Skeletal muscle tissue (tissue), 4 donors: ENCODE data around the gene ACO2. TPM values are rescaled to one million over a fixed set of nuclear protein-coding genes. Genes with fewer than 3 reads are reported as not detected.
"Not testable (repeated sequence)": the region's sequence is repeated elsewhere in the genome, so short reads cannot be mapped to it uniquely, and the experiment has no call there.

ENCODE experiments used
- H3K27ac ChIP-seq: one replicate; pipeline ENCODE4 v1.7.0; 2013; ENCODE audit warnings: mild to moderate bottlenecking, low read depth, low read length, inconsistent platforms
- H3K27me3 ChIP-seq, 3 donors: one replicate each; pipeline ENCODE4 v1.7.0; 2013; ENCODE audit warnings: low read length in 3 of 3; ENCODE audit not compliant: control insufficient read depth in 3 of 3, insufficient read depth in 3 of 3
- H3K36me3 ChIP-seq, 3 donors: one replicate each; pipeline ENCODE4 v1.7.0; 2013; ENCODE audit warnings: low read length in 3 of 3; ENCODE audit not compliant: control insufficient read depth in 3 of 3, insufficient read depth in 3 of 3
- H3K4me1 ChIP-seq, 3 donors: one replicate each; pipeline ENCODE4 v1.7.0; 2013; ENCODE audit warnings: low read length in 3 of 3, mild to moderate bottlenecking in 3 of 3; ENCODE audit not compliant: control insufficient read depth in 3 of 3, insufficient read depth in 3 of 3
- H3K4me3 ChIP-seq, 3 donors: one replicate each; pipeline ENCODE4 v1.7.0; 2013; ENCODE audit warnings: low read length in 3 of 3
- H3K9ac ChIP-seq, 3 donors: one replicate each; pipeline ENCODE4 v1.7.0; 2013; ENCODE audit warnings: low read length in 3 of 3, mild to moderate bottlenecking in 3 of 3, moderate library complexity in 2 of 3, low read depth in 1 of 3
- H3K9me3 ChIP-seq, 3 donors: one replicate each; pipeline ENCODE4 v1.7.0; 2013; ENCODE audit warnings: low read length in 3 of 3; ENCODE audit not compliant: control insufficient read depth in 3 of 3
- total RNA-seq: library from RNA; depleted of rRNA; stranded (reverse); fragments of >200 nt; gene quantifications from one replicate; pipeline ENCODE4 v1.2.3, GENCODE V29; 2014
- donor health status: Osteomylitis.

Gene ACO2
- total RNA-seq, 1 donor from 2014 or later: 110 TPM

DNA sequence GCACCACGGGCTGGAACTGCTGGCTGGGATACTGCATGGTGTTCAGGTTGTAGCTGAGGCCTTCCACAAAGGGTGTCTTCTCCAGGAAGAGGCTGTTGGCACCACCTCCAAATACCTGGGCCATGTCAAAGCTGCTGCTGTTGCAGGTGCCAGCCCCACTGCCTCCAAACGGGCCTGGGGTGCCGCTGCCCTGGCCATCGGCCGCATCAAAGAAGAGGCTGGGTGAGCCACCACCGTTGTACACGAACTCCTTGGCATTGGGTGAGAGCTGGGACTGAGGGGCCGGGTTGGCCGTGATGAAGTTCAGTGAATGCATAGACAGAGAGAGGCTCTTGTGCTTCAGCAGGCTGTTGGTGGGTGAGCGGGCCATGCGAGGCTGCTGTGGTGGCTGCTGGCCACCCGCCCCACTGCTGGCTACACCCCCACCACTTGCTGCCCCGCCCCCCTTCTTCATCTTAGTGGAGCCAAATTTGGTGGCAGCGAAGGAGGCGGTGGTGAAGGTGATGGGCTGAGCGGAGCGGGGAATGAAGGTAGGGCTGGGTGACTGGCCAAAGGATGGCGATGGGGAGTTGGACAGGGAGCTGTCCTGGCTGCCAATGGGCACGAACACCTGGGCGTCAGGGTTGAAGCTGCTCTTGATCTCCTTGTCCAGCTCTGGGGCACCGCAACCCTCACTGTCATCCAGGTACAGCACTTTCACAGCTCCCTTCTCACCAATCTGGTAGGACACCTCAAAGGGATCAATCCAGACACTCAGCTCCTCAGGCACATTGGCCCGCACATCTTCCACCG is 32.4 kb upstream of the ACO2 start:
- H3K9ac ChIP-seq: peak overlapping the region in 2 of 3 donors; percentile 61 to 71
- H3K36me3 ChIP-seq: peaks cover 29 to 39% (median 36%) of the 10 kb centered on the region in 3 donors
- H3K27ac ChIP-seq: peak overlapping the region; percentile 9
- no peaks in the 10 kb centered on the region for H3K9me3 ChIP-seq
- peak overlapping the region in 1 of 3 donors; percentile 22 for H3K4me3 ChIP-seq
- H3K4me1 ChIP-seq: peaks cover 71 to 77% (median 73%) of the 10 kb centered on the region in 3 donors
- no peaks in the 10 kb centered on the region for H3K27me3 ChIP-seq

DNA sequence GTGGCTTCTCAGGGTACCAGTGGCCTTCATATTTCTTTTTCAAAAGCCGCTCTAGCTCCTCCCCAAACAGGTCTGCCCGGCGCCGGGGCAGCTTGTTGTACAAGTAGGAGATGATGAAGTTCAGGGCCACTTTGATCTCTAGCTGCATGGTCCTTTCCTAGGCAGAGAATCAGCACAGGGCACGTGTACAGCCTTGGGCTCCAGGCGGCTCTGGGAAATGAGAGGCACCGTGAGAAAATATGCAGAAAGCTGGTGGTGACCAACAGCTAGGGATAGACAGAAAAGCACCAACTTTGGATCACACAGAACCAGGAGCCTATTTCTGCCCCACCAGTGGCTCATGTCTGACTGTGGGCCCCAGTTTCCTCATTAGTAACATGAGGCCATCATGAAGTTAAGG is 31.7 kb upstream of the ACO2 start:
- H3K36me3 ChIP-seq: peaks cover 29 to 39% (median 36%) of the 10 kb centered on the region in 3 donors
- peak overlapping the region; percentile 1 for H3K27ac ChIP-seq
- H3K27me3 ChIP-seq: no peaks in the 10 kb centered on the region
- peak overlapping the region in 2 of 3 donors; percentile 51 to 69 for H3K9ac ChIP-seq
- H3K4me1 ChIP-seq: peaks cover 76 to 82% (median 78%) of the 10 kb centered on the region in 3 donors
- no peak overlapping the region for H3K4me3 ChIP-seq
- no peaks in the 10 kb centered on the region for H3K9me3 ChIP-seq

DNA sequence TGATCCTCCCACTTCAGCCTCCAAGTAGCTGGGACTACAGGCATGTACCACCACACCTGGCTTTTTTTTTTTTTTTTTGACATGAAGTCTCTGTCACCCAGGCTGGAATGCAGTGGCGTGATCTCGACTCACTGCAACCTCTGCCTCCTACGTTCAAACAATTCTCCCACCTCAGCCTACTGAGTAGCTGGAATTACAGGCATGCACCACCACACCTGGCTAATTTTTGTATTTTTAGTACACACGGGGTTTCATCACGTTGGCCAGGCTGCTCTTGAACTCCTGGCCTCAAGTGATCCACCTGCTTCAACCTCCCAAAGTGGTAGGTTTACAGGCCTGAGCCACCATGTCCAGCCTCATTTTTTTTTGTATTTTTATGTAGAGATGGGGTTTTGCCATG is 28.4 kb upstream of the ACO2 start:
- H3K27me3 ChIP-seq, H3K4me3 ChIP-seq, H3K9me3 ChIP-seq: not testable (repeated sequence)
- Histone ChIP-seq H3K4me1 (peaks cover 76 to 89% (median 78%) of the 10 kb centered on the region in 3 donors), H3K27ac (peak overlapping the region; percentile 77), H3K9ac (peak overlapping the region in 2 of 3 donors; percentile 21 to 60), H3K36me3 (peaks cover 29 to 32% (median 31%) of the 10 kb centered on the region in 3 donors)

DNA sequence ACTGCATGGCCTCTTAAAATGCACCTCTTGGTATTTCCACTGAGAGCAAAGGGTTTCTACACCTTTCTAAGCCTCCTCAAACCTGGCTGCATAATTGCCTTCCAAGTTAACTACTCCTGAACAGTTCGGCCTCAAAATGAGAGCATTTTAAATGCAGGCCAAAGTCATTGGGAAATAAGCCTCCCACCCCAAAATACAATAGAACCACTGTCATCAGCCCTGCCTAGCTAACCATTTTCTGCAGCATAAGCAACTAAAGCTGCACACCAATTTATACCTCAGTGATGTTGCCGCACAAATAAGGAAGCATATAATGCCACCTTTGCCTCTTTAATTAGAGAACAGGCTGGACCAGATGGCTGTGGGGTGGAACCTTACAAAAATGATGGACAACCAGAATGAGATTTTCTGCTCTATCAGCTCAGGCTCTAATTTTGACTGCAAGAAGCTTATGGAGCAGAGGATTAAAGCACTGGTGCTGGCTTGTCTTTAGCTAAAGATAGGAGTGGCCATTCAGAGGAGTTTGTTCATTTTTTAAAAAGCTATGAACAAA is 26.6 kb upstream of the ACO2 start:
- Histone ChIP-seq H3K4me3 (peak overlapping the region in 1 of 3 donors; percentile 37), H3K36me3 (peaks cover 11 to 15% (median 13%) of the 10 kb centered on the region in 3 donors), H3K9me3 (no peaks in the 10 kb centered on the region), H3K27ac (peak overlapping the region; percentile 98), H3K27me3 (no peaks in the 10 kb centered on the region), H3K4me1 (peaks cover 58 to 71% (median 60%) of the 10 kb centered on the region in 3 donors), H3K9ac (peak overlapping the region in 2 of 3 donors; percentile 26 to 57)

DNA sequence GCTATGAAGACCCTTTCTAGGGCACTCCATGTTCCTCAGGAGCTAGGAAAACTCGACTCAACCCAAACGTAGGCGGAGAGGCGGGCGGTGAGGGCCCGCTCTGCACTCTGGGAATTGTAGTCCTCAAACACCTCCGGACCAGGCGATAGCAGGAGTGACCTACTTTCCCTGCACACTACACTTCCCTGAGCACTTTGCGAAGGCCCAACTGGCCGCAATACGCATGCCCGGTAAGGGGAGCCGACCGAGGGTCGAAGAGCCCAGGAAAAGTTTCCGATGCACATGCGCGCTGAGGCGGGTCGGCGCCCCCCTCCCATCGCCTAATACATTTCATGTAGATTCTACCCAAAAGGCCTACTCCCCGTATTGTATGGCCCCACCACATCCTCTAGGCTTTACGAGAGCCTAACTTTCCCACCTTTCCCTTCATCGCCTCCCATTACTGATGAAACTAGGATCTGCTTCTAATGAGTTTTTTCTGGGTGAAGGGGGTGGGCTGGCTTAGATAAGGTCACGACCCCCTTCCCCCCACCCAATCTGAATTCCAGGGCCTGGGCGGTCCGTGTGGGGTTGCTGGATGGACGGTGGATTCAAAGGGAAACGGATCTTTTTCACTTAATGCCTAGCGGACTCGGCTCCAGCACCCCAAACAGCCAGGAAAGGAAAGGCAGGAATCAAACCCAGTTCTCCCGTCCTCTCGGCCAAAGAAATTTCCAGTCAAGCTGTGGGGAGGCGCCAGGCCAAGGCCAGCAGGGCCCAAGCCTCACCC is 24.4 kb upstream of the ACO2 start:
- peaks cover 47 to 61% (median 50%) of the 10 kb centered on the region in 3 donors for H3K4me1 ChIP-seq
- peak overlapping the region; percentile 83 to 89 (median 85) for H3K4me3 ChIP-seq
- no peaks in the 10 kb centered on the region for H3K27me3 ChIP-seq

DNA sequence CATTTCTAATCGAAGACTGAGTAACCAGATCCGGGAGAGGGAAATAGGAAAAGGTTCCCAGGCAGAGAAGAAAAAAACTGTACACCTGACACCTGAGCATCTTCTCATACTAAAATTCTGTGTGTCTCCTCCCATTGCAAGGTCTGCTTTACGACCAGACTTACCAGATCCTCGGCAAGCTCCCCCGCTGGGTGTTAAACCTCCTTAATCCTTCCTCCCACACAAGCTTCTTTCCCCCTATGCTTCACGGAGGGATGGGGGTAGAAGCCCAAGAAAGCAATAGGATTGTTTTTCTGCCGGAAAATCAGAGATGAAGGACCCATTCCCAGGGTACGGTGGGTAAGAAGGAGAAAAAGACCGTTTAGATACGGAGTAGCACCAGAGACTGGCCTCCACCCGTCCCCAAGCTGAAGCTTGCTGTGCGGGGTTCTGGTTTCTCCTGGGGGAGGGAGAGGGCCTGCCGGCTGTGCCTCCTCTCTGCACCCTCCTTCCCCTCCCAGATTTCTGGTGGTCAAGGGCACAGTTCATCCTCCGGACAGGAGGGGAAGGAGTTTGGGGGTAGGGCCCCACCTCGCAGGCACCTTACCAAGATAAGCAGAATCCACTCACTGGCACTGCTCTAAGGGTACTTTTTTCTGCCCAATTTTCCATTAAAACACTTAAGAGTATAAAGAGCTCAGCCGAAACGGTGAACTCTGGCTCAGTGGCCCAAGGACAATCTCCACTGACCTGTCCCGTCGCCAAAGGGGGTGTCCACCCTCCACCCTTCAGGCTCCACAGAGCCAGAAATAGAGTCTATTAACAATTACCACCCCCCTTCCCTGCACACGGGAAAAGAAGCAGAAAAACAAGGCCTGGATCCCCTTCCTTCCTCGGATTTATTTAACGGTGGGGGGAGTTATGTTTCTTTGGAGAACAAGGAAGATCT is 23.5 kb upstream of the ACO2 start:
- H3K27ac ChIP-seq: peak overlapping the region; percentile 98
- H3K9me3 ChIP-seq: no peaks in the 10 kb centered on the region
- peaks cover 8 to 14% (median 10%) of the 10 kb centered on the region in 3 donors for H3K36me3 ChIP-seq
- H3K27me3 ChIP-seq: no peaks in the 10 kb centered on the region
- H3K4me3 ChIP-seq: peak overlapping the region; percentile 83 to 89 (median 85)
- peaks cover 39 to 52% (median 41%) of the 10 kb centered on the region in 3 donors for H3K4me1 ChIP-seq
- H3K9ac ChIP-seq: peak overlapping the region; percentile 96 to 100 (median 98)

More for the DNA sequence above, 24.4 kb upstream of the ACO2 start:
- H3K9ac ChIP-seq: peak overlapping the region; percentile 96 to 100 (median 98)
- peaks cover 8 to 14% (median 10%) of the 10 kb centered on the region in 3 donors for H3K36me3 ChIP-seq
- H3K9me3 ChIP-seq: no peaks in the 10 kb centered on the region
- peak overlapping the region; percentile 98 for H3K27ac ChIP-seq

DNA sequence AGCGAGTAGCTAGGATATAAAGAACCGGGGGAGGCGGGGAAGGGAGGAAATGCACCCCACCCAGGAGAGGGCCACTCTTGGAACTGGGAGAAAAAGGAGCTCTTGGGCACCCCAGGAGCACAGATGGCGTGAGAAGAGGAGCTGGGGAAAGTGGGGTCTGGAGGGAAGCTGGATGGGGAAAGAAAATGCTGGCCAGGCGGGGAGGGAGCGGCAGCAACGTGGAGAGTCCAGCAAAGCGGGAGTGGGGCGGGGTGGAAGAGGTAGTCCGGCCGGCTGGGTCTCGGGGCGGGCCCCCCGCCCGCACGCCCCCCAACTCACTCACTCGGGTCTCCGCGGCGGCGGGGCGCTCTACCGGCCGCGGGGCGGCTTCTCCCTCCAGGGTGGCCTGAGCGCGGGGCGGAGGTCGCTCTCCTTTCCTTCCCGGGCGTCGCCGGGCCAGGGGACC is 22.8 kb upstream of the ACO2 start:
- Histone ChIP-seq H3K4me1 (peaks cover 34 to 45% (median 35%) of the 10 kb centered on the region in 3 donors), H3K36me3 (peaks cover 7 to 14% (median 8%) of the 10 kb centered on the region in 3 donors), H3K27ac (peak overlapping the region; percentile 98), H3K9ac (peak overlapping the region; percentile 96 to 100 (median 98)), H3K9me3 (no peaks in the 10 kb centered on the region), H3K4me3 (peak overlapping the region; percentile 83 to 89 (median 85)), H3K27me3 (no peaks in the 10 kb centered on the region)

DNA sequence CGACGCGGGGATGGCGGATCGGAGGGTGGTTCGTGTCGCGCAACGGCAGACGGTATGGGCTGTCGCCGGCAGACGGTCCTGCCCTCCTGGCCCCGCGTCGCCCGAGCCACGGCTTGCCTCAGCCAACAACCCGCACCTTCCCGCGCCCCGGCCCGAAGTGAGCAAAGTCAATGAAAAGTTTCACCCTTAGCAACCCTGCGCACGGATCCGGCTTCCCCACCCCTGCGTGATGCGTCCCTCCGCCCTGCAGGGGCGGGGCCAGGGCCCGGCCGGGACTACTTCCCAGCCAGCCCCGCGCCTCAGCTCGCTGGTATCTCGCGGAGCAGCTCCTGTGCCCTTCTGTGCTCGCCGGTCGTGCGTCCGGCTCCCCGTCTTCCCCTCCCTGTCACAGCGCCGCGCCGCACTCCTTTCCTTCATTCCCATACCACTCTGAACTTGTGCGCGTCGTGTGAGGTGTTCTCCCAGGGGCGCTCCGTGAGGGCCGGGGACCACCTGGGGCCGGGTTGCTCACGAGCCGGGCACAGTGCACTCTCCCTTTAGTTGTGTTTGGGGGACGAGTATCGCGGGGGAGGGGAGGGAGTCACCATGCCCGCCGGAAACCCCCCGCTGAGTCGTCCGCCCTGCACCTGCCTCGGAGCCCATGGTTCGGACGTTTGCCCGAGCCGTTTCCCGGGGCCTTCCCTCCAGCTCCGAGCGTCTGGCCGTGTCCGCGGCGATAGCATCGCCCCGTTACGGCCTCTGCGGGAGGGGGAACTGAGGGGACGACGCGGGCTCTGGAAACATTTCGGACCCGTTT is 22.1 kb upstream of the ACO2 start, which contains the start of gene TOB2:
Gene TOB2, minus strand, starts transcription at position 163 of the 796 bp plus-strand sequence. CDS start 9,456 bp downstream, outside the sequence.
- Histone ChIP-seq H3K36me3 (peaks cover 7 to 14% (median 8%) of the 10 kb centered on the region in 3 donors), H3K4me1 (peaks cover 29 to 40% (median 31%) of the 10 kb centered on the region in 3 donors), H3K9ac (peak within 1 kb of the TSS; percentile 98 to 100 (median 98)), H3K9me3 (no peaks in the 10 kb centered on the region), H3K27me3 (no peaks in the 10 kb centered on the region), H3K27ac (peak within 1 kb of the TSS; percentile 98), H3K4me3 (peak within 1 kb of the TSS; percentile 83 to 89 (median 89))
